Esophagus muscularis mucosa (tissue), 4 donors: ENCODE results near the gene ERBB4.

ENCODE experiments used
- EP300 ChIP-seq: sonication (generic); formaldehyde crosslinking; IDR thresholded peaks from one replicate; pipeline ENCODE4 v1.6.1; 2017; ENCODE audit warnings: antibody characterized with exemption
- POLR2A ChIP-seq: fragments of 450-650 bp; IDR thresholded peaks from one replicate; pipeline ENCODE4 v1.6.1; 2017; ENCODE audit warnings: antibody characterized with exemption, moderate library complexity, mild to moderate bottlenecking, low read depth
- POLR2AphosphoS5 ChIP-seq, 2 donors: sonication (generic); formaldehyde crosslinking; IDR thresholded peaks; one replicate each; pipeline ENCODE4 v1.6.1; 2017; ENCODE audit warnings: antibody characterized with exemption in 2 of 2
- TF ChIP-seq, protein P1 (sequence below), 3 experiments: fragments of 200-600 bp in 2 of 3; fragments of 450-650 bp in 1 of 3; sonication (generic) in 2 of 3; IDR thresholded peaks; one replicate each; pipeline ENCODE4 v1.5.1; 2017 to 2019; ENCODE audit warnings: antibody characterized with exemption in 3 of 3, mild to moderate bottlenecking in 2 of 3, moderate library complexity in 1 of 3

DNA sequence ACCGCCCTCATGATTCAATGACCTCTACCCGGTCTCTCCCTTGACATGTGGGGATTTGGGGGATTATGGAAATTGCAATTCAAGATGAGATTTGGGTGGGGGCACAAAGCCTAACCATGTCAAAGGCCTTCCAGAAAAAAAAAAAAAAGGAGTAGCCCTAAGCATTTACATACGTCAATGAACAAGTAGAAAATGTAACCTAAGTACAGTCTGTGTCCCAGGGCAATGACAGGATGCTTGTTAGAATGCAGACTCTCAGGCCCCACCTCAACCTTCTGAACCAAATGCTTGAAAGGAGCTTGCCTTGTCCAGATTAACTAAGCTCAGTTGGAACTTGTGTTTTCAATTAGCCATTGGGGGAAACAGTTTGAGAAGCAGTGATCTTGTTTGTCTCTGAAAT, 1180.1 kb downstream of the ERBB4 start:
- TF ChIP-seq, protein P1, sequence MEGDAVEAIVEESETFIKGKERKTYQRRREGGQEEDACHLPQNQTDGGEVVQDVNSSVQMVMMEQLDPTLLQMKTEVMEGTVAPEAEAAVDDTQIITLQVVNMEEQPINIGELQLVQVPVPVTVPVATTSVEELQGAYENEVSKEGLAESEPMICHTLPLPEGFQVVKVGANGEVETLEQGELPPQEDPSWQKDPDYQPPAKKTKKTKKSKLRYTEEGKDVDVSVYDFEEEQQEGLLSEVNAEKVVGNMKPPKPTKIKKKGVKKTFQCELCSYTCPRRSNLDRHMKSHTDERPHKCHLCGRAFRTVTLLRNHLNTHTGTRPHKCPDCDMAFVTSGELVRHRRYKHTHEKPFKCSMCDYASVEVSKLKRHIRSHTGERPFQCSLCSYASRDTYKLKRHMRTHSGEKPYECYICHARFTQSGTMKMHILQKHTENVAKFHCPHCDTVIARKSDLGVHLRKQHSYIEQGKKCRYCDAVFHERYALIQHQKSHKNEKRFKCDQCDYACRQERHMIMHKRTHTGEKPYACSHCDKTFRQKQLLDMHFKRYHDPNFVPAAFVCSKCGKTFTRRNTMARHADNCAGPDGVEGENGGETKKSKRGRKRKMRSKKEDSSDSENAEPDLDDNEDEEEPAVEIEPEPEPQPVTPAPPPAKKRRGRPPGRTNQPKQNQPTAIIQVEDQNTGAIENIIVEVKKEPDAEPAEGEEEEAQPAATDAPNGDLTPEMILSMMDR (IDR thresholded peaks at IDR 0.05): no peak
- TF ChIP-seq POLR2AphosphoS5 (IDR thresholded peaks at IDR 0.05) (no peak), POLR2A (no peak), EP300 (no peak)
